Measurements from ENCODE around the gene BNIP5.

DNA sequence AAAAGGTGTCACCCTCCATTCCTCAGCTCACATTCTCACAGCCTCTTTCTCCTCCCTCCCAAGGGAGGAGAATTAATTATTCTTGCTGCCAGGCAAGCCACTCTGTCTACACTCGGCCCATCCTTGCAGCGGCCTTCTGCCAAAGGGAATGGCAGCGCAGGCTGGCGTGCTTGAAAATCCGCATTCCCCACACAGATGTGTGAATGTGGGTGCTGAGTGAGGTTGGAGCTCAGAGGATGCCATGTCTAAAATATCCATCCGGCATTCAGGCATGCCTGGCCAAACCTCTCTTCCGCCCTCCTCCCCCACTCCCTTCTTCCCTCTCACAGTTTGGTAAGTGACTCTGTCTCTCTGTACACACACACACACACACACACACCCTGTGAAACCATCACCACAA, 39.2 kb downstream of the BNIP5 start:
- TF ChIP-seq ZNF331 (CRISPR knock-in tag; IDR thresholded peaks at IDR 0.05) (no peak), THYN1 (CRISPR knock-in tag; IDR thresholded peaks at IDR 0.05; ENCODE audit: borderline replicate concordance, low read depth) (no peak), ZNF317 (CRISPR knock-in tag; IDR thresholded peaks at IDR 0.05) (no peak)

All from HepG2 (cell line).